Smooth muscle cell (in vitro differentiated cells): ENCODE data around the gene TIMM17A. TPM values are rescaled to one million over a fixed set of nuclear protein-coding genes. Genes with fewer than 3 reads are reported as not detected.

Experiments used
- DNase-seq: peaks from one replicate; lab custom pipeline; 2025; ENCODE audit not compliant: unreplicated experiment; lab: John Stamatoyannopoulos, UW
- H2AFZ ChIP-seq: fragments of 200-600 bp; sonication (generic); 2 replicates; pipeline ENCODE4 v1.6.0; 2016; ENCODE audit warnings: antibody characterized with exemption, low read depth, mild to moderate bottlenecking
- H3F3A ChIP-seq: fragments of 200-600 bp; sonication (generic); 2 replicates; pipeline ENCODE4 v1.6.0; 2017; ENCODE audit warnings: antibody characterized with exemption, low read depth
- H3K27ac ChIP-seq: fragments of 200-600 bp; sonication (generic); 2 replicates; pipeline ENCODE4 v1.5.1; 2016; ENCODE audit warnings: low read depth, mild to moderate bottlenecking
- H3K27me3 ChIP-seq: fragments of 200-600 bp; sonication (generic); 2 replicates; pipeline ENCODE4 v1.6.1; 2016; ENCODE audit warnings: low read depth, mild to moderate bottlenecking
- H3K36me3 ChIP-seq: fragments of 200-600 bp; sonication (generic); 2 replicates; pipeline ENCODE4 v1.5.1; 2016; ENCODE audit warnings: low read depth
- H3K4me1 ChIP-seq: fragments of 200-600 bp; sonication (generic); 2 replicates; pipeline ENCODE4 v1.5.1; 2016; ENCODE audit warnings: low read depth
- H3K4me2 ChIP-seq: fragments of 200-600 bp; sonication (generic); 2 replicates; pipeline ENCODE4 v1.6.0; 2016; ENCODE audit warnings: mild to moderate bottlenecking
- H3K4me3 ChIP-seq: fragments of 200-600 bp; sonication (generic); 2 replicates; pipeline ENCODE4 v1.5.1; 2016; ENCODE audit warnings: mild to moderate bottlenecking
- H3K79me2 ChIP-seq: fragments of 200-600 bp; sonication (generic); 2 replicates; pipeline ENCODE4 v1.6.0; 2016; ENCODE audit warnings: low read depth, mild to moderate bottlenecking
- H3K9ac ChIP-seq: fragments of 200-600 bp; sonication (generic); 2 replicates; pipeline ENCODE4 v1.6.0; 2016; ENCODE audit warnings: low read depth
- H3K9me3 ChIP-seq: fragments of 200-600 bp; sonication (generic); replicated peaks from 2 replicates; pipeline ENCODE4 v1.5.1; 2016; ENCODE audit warnings: low read depth
- H4K20me1 ChIP-seq: fragments of 200-600 bp; sonication (generic); 2 replicates; pipeline ENCODE4 v1.6.0; 2016; ENCODE audit warnings: low read depth
- CTCF ChIP-seq: fragments of 200-600 bp; sonication (generic); IDR thresholded peaks from 2 replicates; pipeline ENCODE4 v1.5.1; 2017; ENCODE audit warnings: borderline replicate concordance, mild to moderate bottlenecking, antibody characterized with exemption; ENCODE audit not compliant: insufficient read depth, poor library complexity, severe bottlenecking
- WGBS: methylation state at CpG from one replicate; pipeline ENCODE4 v1.1.7; 2016; ENCODE audit warnings: low lambda C conversion rate; 5-methylcytosine and 5-hydroxymethylcytosine counted together
- polyA plus RNA-seq: library from polyadenylated mRNA; unstranded; fragments of >200 nt; fragmentation: Nextera tagmentation; extraction: Ambion mirVana; gene quantifications from 2 replicates; pipeline ENCODE4 v1.2.1, GENCODE V29; 2016
- total RNA-seq: library from RNA; depleted of rRNA; stranded (reverse); fragments of >200 nt; gene quantifications from 2 replicates; pipeline ENCODE4 v1.2.3, GENCODE V29; 2014

The TIMM17A gene
- total RNA-seq (78.6 and 99.3 TPM in 2 replicates), polyA plus RNA-seq (102 and 117 TPM in 2 replicates)

GRCh38 chr1:201955009-201955728 lies at the start of gene TIMM17A:
TSS of gene TIMM17A (plus strand) at chr1:201955503. CDS start at chr1:201955527, 24 bp downstream.
- H3K79me2 ChIP-seq = peaks cover 45% of the 10 kb centered on the region

GRCh38 chr1:201906336-201906735 lies 49.0 kb upstream of the TIMM17A start:
- Histone ChIP-seq H3K4me1 (no peaks in the 10 kb centered on the region), H2AFZ (no peak overlapping the region), H3K36me3 (no peaks in the 10 kb centered on the region), H3F3A (peaks cover 17% of the 10 kb centered on the region), H3K9me3 (no peaks in the 10 kb centered on the region), H3K9ac (no peak overlapping the region), H3K4me2 (no peak overlapping the region), H3K27me3 (no peaks in the 10 kb centered on the region), H3K4me3 (no peak overlapping the region), H3K79me2 (no peaks in the 10 kb centered on the region), H3K27ac (peak overlapping the region; percentile 15), H4K20me1 (no peaks in the 10 kb centered on the region)
- no peak for TF ChIP-seq CTCF
- no peak for DNase-seq
- 97% methylated on average over 3 of the region's 3 CpGs for WGBS

More at GRCh38 chr1:201955009-201955728, at the start of gene TIMM17A:
- Histone ChIP-seq H3K4me3 (peak within 1 kb of the TSS; percentile 84), H3K9me3 (no peaks in the 10 kb centered on the region), H3K27ac (peak within 1 kb of the TSS; percentile 95), H3K27me3 (no peaks in the 10 kb centered on the region), H3K36me3 (peaks cover 3% of the 10 kb centered on the region), H3K4me1 (peaks cover 7% of the 10 kb centered on the region), H3K9ac (peak within 1 kb of the TSS; percentile 95), H3K4me2 (peak within 1 kb of the TSS; percentile 95), H3F3A (no peaks in the 10 kb centered on the region), H4K20me1 (peaks cover 12% of the 10 kb centered on the region), H2AFZ (peak within 1 kb of the TSS; percentile 63)
- TF ChIP-seq CTCF = no peak
- peak; percentile 88 for DNase-seq
- WGBS = under 1% methylated on average over 43 of the region's 43 CpGs

GRCh38 chr1:201907621-201908020 lies 47.7 kb upstream of the TIMM17A start:
- H3K79me2 ChIP-seq = no peaks in the 10 kb centered on the region

More at GRCh38 chr1:201907621-201908020, 47.7 kb upstream of the TIMM17A start:
- H3K4me1 ChIP-seq = peaks cover 8% of the 10 kb centered on the region
- H3K4me2 ChIP-seq = no peak overlapping the region
- no peak for DNase-seq
- no peak overlapping the region for H2AFZ ChIP-seq
- H3K9me3 ChIP-seq = no peaks in the 10 kb centered on the region
- no peak overlapping the region for H3K27ac ChIP-seq
- no peaks in the 10 kb centered on the region for H3K36me3 ChIP-seq
- TF ChIP-seq CTCF = no peak
- H4K20me1 ChIP-seq = no peaks in the 10 kb centered on the region
- no peaks in the 10 kb centered on the region for H3K27me3 ChIP-seq
- H3F3A ChIP-seq = peaks cover 17% of the 10 kb centered on the region
- H3K9ac ChIP-seq = no peak overlapping the region
- no peak overlapping the region for H3K4me3 ChIP-seq
- WGBS = 100% methylated on average over 6 of the region's 6 CpGs
